Fibroblast of skin of right quadriceps (primary cell): ENCODE data around the gene FAM83D.

ENCODE experiments used
- DNase-seq: peaks from one replicate; pipeline ENCODE4 v3.0.0-alpha.2; 2013

The FAM83D gene

GRCh38 chr20:38895098-38895949 lies 30.9 kb upstream of the FAM83D start:
- DNase-seq = no peak

- no peak for DNase-seq
Observed at GRCh38 chr20:38896009-38896594, 30.1 kb upstream of the FAM83D start.

GRCh38 chr20:38897267-38897666 lies 28.9 kb upstream of the FAM83D start:
- DNase-seq = no peak

- DNase-seq = no peak
Observed at GRCh38 chr20:38900606-38901005, 25.6 kb upstream of the FAM83D start.

GRCh38 chr20:38902601-38903000 lies 23.6 kb upstream of the FAM83D start:
- DNase-seq = no peak

GRCh38 chr20:38903335-38903734 lies 22.9 kb upstream of the FAM83D start:
- no peak for DNase-seq

GRCh38 chr20:38905375-38905774 lies 20.8 kb upstream of the FAM83D start:
- DNase-seq = no peak

GRCh38 chr20:38907918-38908677 lies 18.1 kb upstream of the FAM83D start:
- no peak for DNase-seq

GRCh38 chr20:38915355-38915754 lies 10.9 kb upstream of the FAM83D start:
- no peak for DNase-seq

- DNase-seq = no peak
Observed at GRCh38 chr20:38917657-38918056, 8.6 kb upstream of the FAM83D start.

- no peak for DNase-seq
Observed at GRCh38 chr20:38918172-38918571, 8.0 kb upstream of the FAM83D start.

GRCh38 chr20:38919683-38920082 lies 6.5 kb upstream of the FAM83D start:
- no peak for DNase-seq

GRCh38 chr20:38920411-38920810 lies 5.8 kb upstream of the FAM83D start:
- no peak for DNase-seq

- no peak for DNase-seq
Observed at GRCh38 chr20:38920851-38921250, 5.4 kb upstream of the FAM83D start.

- DNase-seq = no peak
Observed at GRCh38 chr20:38924718-38925117, 1.5 kb upstream of the FAM83D start.

GRCh38 chr20:38926934-38927616 lies 858 bp downstream of the FAM83D start:
- DNase-seq = peak; percentile 31

GRCh38 chr20:38927902-38928578 lies 1.8 kb downstream of the FAM83D start:
- DNase-seq = no peak

- no peak for DNase-seq
Observed at GRCh38 chr20:38930242-38930569, 4.0 kb downstream of the FAM83D start.

- DNase-seq = no peak
Observed at GRCh38 chr20:38931984-38932383, 5.8 kb downstream of the FAM83D start.

- peak; percentile 58 for DNase-seq
Observed at GRCh38 chr20:38932457-38933120, 6.4 kb downstream of the FAM83D start.

- no peak for DNase-seq
Observed at GRCh38 chr20:38934530-38934929, 8.3 kb downstream of the FAM83D start.

GRCh38 chr20:38935285-38935684 lies 9.1 kb downstream of the FAM83D start:
- DNase-seq = no peak
